ENCODE results near the gene USP43. TPM values are rescaled to one million over a fixed set of nuclear protein-coding genes. Genes with fewer than 3 reads are reported as not detected.

USP43 gene
- total RNA-seq: 0.79 and 2.3 TPM in 2 replicates

DNA sequence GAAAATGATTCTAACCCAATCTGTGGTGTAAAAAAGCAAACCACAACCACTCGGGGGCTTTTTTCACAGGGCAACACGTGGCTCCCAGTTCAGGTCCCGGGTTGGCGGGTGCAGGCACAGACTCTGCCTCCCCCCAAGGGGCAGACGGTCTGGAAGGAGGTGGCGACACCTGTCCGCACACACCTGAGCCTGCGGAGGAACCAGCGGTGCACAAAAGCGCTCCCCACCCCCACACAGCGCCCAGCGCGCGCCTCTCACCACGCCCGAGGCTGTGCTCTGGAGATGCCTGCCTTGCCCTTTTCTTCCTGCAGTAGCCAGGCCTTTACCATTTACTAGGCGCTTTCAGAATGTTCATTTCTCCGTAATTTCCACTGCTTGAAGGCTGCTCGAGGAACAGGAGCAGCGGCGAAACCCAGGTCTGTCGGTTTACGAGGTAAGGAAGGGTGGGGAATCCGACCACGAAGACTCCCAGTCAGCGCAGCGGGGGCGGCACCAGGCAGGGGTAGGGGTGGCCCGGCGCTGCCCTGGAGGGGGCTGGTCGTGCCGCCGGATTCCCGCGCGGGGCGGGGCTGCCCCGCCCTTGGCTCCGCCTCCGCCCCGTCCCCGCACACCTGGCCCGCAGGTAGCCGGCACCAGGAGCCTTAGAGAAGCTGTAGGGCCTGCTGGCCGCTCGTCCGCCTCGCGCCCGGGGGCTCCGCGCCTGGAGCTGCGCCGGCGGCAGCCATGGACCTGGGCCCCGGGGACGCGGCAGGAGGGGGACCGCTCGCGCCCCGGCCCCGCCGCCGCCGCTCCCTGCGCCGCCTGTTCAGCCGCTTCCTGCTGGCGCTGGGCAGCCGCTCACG lies at the start of gene USP43:
Gene USP43, plus strand, starts transcription at position 608 of the 842 bp plus-strand sequence. Its CDS starts 116 bp downstream, at position 724.

Other genes starting within 250 kb of the USP43 start
- gene STX8, start 69.7 kb upstream of the USP43 start, total RNA-seq: 67.5 and 74.6 TPM in 2 replicates
- gene CFAP52, start 68.9 kb upstream of the USP43 start, total RNA-seq: under 0.01 TPM in 1 of 2 replicates, not detected in the other
- gene DHRS7C, start 146.1 kb downstream of the USP43 start, total RNA-seq: not detected in 2 replicates
- not detected in 2 replicates for gene GSG1L2, start 176.6 kb downstream of the USP43 start, total RNA-seq
- gene GLP2R, start 180.4 kb downstream of the USP43 start, total RNA-seq: not detected in 2 replicates